Measurements from ENCODE around the gene FAM200B. TPM values are rescaled to one million over a fixed set of nuclear protein-coding genes. Genes with fewer than 3 reads are reported as not detected.

The FAM200B gene
- total RNA-seq, 3 donors from 2014 or later (not counting 1 experiment from before 2014, with no cell fraction given), result 14.3 to 15.6 (median 14.5) TPM

DNA sequence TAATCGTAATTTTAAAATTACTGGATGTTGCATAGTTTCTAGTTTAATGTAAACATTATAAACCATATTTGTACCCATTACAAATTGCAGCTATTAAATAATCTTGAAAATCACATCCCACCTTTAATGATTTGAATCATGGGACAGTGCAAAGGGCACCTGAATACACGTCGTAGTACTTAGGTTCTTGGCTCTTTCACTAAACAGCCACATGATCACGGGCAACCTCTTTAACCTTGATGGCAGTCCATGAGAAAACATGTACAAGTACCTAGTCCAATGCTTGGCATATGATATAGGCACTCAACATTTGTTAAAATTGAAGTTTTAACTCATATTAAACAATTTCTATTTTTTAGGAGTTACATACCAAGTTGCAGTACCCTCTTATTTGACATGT is 14.6 kb upstream of the FAM200B start:
- no peak for TF ChIP-seq CTCF (IDR thresholded peaks at IDR 0.05)
- Mint-ChIP-seq H3K4me3 (no peak overlapping the region), H3K27ac (no peak overlapping the region), H3K36me3 (no peaks in the 10 kb centered on the region), H3K9me3 (no peaks in the 10 kb centered on the region), H3K27me3 (ENCODE audit: low read depth in 2 of 2) (no peaks in the 10 kb centered on the region), H3K4me1 (peaks cover 15 to 17% of the 10 kb centered on the region in 2 donors)
- Histone ChIP-seq H3K27me3 (ENCODE audit: control insufficient read depth, insufficient read depth, low read length) (no peaks in the 10 kb centered on the region), H3K4me1 (ENCODE audit: control insufficient read depth, insufficient read depth, low read length) (peaks cover 4% of the 10 kb centered on the region), H3K27ac (ENCODE audit: low read length) (no peak overlapping the region), H3K36me3 (ENCODE audit: control insufficient read depth, insufficient read depth, low read length) (no peaks in the 10 kb centered on the region), H3K9me3 (ENCODE audit: control insufficient read depth, insufficient read depth, low read length) (no peaks in the 10 kb centered on the region), H3K4me3 (ENCODE audit: low read length) (no peak overlapping the region)
- ATAC-seq (no peak), DNase-seq (no peak)
- intact Hi-C loops (cut with micrococcal nuclease), result no loop called here
- 98% methylated on average over 3 of the region's 4 CpGs for WGBS (ENCODE audit: insufficient coverage)

- Mint-ChIP-seq H3K4me1 (peaks cover 15 to 17% of the 10 kb centered on the region in 2 donors), H3K36me3 (no peaks in the 10 kb centered on the region), H3K4me3 (no peak overlapping the region), H3K9me3 (no peaks in the 10 kb centered on the region), H3K27me3 (ENCODE audit: low read depth in 2 of 2) (no peaks in the 10 kb centered on the region), H3K27ac (no peak overlapping the region)
- Histone ChIP-seq H3K4me1 (ENCODE audit: control insufficient read depth, insufficient read depth, low read length) (peaks cover 4% of the 10 kb centered on the region), H3K36me3 (ENCODE audit: control insufficient read depth, insufficient read depth, low read length) (no peaks in the 10 kb centered on the region), H3K9me3 (ENCODE audit: control insufficient read depth, insufficient read depth, low read length) (no peaks in the 10 kb centered on the region), H3K27me3 (ENCODE audit: control insufficient read depth, insufficient read depth, low read length) (no peaks in the 10 kb centered on the region), H3K4me3 (ENCODE audit: low read length) (no peak overlapping the region), H3K27ac (ENCODE audit: low read length) (no peak overlapping the region)
- WGBS (ENCODE audit: insufficient coverage), result no CpG with 5 or more reads among the region's 1 CpG
- no peak for DNase-seq
- TF ChIP-seq CTCF (IDR thresholded peaks at IDR 0.05), result no peak
- intact Hi-C loops (cut with micrococcal nuclease), result no loop called here
- ATAC-seq, result no peak
Measured at GRCh38 chr4:15668566-15669435, 12.8 kb upstream of the FAM200B start.

GRCh38 chr4:15670576-15670975 is 11.1 kb upstream of the FAM200B start:
- Mint-ChIP-seq H3K27me3 (ENCODE audit: low read depth in 2 of 2) (no peaks in the 10 kb centered on the region), H3K9me3 (no peaks in the 10 kb centered on the region), H3K4me3 (no peak overlapping the region), H3K4me1 (peaks cover 9 to 10% of the 10 kb centered on the region in 2 donors), H3K27ac (no peak overlapping the region), H3K36me3 (no peaks in the 10 kb centered on the region)
- Histone ChIP-seq H3K9me3 (ENCODE audit: control insufficient read depth, insufficient read depth, low read length) (no peaks in the 10 kb centered on the region), H3K4me3 (ENCODE audit: low read length) (no peak overlapping the region), H3K36me3 (ENCODE audit: control insufficient read depth, insufficient read depth, low read length) (no peaks in the 10 kb centered on the region), H3K27me3 (ENCODE audit: control insufficient read depth, insufficient read depth, low read length) (no peaks in the 10 kb centered on the region), H3K4me1 (ENCODE audit: control insufficient read depth, insufficient read depth, low read length) (peaks cover 4% of the 10 kb centered on the region), H3K27ac (ENCODE audit: low read length) (no peak overlapping the region)
- no peak for ATAC-seq
- intact Hi-C loops (cut with micrococcal nuclease), result no loop called here
- DNase-seq, result no peak
- TF ChIP-seq CTCF (IDR thresholded peaks at IDR 0.05), result no peak
- 69% methylated on average over 2 of the region's 3 CpGs for WGBS (ENCODE audit: insufficient coverage)
